ENCODE data around the gene TMEM123.

- TF ChIP-seq CTCF (conservative IDR thresholded peaks at IDR 0.05 in 1 of 2, IDR thresholded peaks at IDR 0.05 in 1 of 2; ENCODE audit: extremely low read depth in 1 of 2, insufficient read depth in 1 of 2, low read depth in 1 of 2, low read length in 2 of 2) (no peak), EZH2 (IDR thresholded peaks at IDR 0.05; ENCODE audit: borderline replicate concordance, low read length) (no peak)
Measured at GRCh38 chr11:102482433-102482832, 29.9 kb upstream of the TMEM123 start.

All from mammary epithelial cell (primary cell).